HL-60 (cell line): ENCODE data around the gene ANKFN1.

Source experiments
- DNase-seq, 2 experiments: peaks; one replicate each; pipeline ENCODE4 v3.0.0-alpha.2; 2010 to 2020; ENCODE audit warnings: low read depth in 1 of 2, low spot score in 1 of 2
- H3K27ac ChIP-seq: fragments of 250-450 bp; sonication (Bioruptor Pico); replicated peaks from 2 replicates; pipeline ENCODE4 v1.5.1; 2020; ENCODE audit warnings: mild to moderate bottlenecking, moderate library complexity
- H3K27me3 ChIP-seq: fragments of 250-450 bp; sonication (Bioruptor Pico); 2 replicates; pipeline ENCODE4 v1.5.1; 2021; ENCODE audit warnings: mild to moderate bottlenecking, moderate library complexity; ENCODE audit not compliant: insufficient read depth, poor library complexity, severe bottlenecking
- H3K4me3 ChIP-seq: replicated peaks from 2 replicates; pipeline ENCODE4 v1.5.1; 2011; ENCODE audit warnings: mild to moderate bottlenecking, control low read depth, low read length; ENCODE audit not compliant: insufficient read depth
- CTCF ChIP-seq: IDR thresholded peaks from one replicate; pipeline ENCODE4 v1.5.1; 2011; ENCODE audit warnings: low read length, control low read depth, inconsistent platforms; ENCODE audit not compliant: insufficient read depth
- GABPA ChIP-seq: IDR thresholded peaks from 2 replicates; pipeline ENCODE4 v1.6.1; 2012; ENCODE audit warnings: low read depth
- POLR2AphosphoS5 ChIP-seq: IDR thresholded peaks from 2 replicates; pipeline ENCODE4 v1.6.1; 2012; ENCODE audit warnings: low read depth
- REST ChIP-seq: IDR thresholded peaks from 2 replicates; pipeline ENCODE4 v1.6.1; 2012; ENCODE audit warnings: low read depth; ENCODE audit not compliant: insufficient replicate concordance
- SPI1 ChIP-seq: IDR thresholded peaks from 2 replicates; pipeline ENCODE4 v1.6.1; 2012; ENCODE audit warnings: low read depth, mild to moderate bottlenecking, borderline replicate concordance

Gene ANKFN1

DNA sequence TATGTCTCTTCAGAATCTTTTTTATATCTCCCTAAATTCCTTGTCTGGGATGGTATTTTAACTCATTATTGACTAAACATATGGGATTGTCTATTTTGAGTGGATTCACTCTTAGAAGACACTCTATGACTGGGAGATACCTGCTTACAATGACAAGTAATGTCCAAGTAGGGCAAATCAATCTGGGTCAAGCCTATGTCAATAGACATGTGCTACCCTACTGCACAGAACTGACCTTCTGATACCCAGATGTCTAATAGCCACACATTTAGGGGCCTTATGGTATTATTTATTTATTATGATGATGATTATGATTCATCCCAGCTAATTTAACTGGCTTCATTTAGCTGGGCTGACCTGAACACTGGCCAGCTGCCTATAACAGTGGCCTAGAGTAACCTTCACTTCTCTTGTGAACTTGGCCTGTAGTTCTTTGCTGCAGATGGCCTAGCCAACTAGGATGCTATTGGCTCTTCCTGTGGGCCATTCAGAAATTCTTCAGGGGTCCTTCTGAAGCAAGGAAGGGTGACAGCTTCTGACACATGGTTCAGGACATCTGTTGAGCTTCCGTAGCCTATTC, 138.0 kb downstream of the ANKFN1 start:
- Histone ChIP-seq H3K27ac (no peak overlapping the region), H3K27me3 (no peaks in the 10 kb centered on the region), H3K4me3 (no peak overlapping the region)
- no peak for DNase-seq
- TF ChIP-seq CTCF (no peak), REST (no peak), GABPA (no peak), SPI1 (no peak), POLR2AphosphoS5 (no peak)

DNA sequence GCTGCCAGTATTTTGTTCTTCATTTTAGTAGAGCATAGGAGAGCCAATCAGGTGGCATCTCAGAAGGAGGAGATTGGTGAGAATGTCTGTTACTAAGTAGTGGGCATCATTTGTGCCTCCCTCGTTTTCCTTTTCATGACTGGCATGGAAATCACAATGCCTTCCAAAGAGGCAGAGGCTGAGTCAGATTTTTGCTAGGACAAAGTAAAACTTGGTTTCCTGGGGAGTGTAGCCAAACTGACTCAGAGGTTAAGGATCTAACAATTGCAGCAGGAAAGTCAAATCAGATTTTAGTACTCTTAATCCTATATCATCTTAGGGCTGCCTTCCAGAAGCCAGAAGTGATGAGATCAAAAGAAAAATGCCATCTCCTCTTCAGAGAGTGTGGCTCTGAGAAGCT, 138.7 kb downstream of the ANKFN1 start:
- no peak for DNase-seq
- H3K4me3 ChIP-seq: no peak overlapping the region
- TF ChIP-seq CTCF (no peak), GABPA (no peak), POLR2AphosphoS5 (no peak), REST (no peak)
- no peak overlapping the region for H3K27ac ChIP-seq
- no peaks in the 10 kb centered on the region for H3K27me3 ChIP-seq

DNA sequence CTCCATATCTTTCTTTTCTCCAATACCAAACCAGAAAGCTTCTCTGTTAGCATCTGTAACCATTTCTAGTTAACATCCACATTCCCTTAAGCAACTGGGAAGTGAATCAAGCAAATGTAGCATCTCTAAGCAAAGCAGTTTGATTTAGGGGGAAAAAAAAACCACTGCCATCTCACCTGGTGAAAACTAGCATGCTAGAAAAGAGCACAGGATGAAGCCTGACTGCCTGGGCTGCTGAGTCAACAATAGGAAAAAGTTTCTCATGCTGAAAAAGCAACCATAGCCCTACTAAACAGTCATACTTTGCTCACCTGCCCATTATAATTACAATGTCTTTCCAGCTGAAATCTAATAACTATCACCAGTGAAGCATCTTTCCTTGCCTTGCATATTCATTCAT, 139.3 kb downstream of the ANKFN1 start:
- no peak for DNase-seq
- no peak overlapping the region for H3K27ac ChIP-seq
- H3K4me3 ChIP-seq: no peak overlapping the region
- no peaks in the 10 kb centered on the region for H3K27me3 ChIP-seq
- no peak for TF ChIP-seq GABPA
- no peak for TF ChIP-seq REST
- no peak for TF ChIP-seq POLR2AphosphoS5
- TF ChIP-seq SPI1: no peak
- no peak for TF ChIP-seq CTCF
